ENCODE measurements around the gene BCL11A.

The BCL11A gene

DNA sequence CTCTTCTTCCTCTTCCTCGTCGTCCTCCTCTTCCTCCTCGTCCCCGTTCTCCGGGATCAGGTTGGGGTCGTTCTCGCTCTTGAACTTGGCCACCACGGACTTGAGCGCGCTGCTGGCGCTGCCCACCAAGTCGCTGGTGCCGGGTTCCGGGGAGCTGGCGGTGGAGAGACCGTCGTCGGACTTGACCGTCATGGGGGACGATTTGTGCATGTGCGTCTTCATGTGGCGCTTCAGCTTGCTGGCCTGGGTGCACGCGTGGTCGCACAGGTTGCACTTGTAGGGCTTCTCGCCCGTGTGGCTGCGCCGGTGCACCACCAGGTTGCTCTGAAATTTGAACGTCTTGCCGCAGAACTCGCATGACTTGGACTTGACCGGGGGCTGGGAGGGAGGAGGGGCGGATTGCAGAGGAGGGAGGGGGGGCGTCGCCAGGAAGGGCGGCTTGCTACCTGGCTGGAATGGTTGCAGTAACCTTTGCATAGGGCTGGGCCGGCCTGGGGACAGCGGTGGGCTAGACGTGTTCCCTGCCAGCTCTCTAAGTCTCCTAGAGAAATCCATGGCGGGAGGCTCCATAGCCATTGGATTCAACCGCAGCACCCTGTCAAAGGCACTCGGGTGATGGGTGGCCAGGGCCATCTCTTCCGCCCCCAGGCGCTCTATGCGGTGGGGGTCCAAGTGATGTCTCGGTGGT, 91.9 kb downstream of the BCL11A start:
- no peak for DNase-seq (ENCODE audit: low read depth)

DNA sequence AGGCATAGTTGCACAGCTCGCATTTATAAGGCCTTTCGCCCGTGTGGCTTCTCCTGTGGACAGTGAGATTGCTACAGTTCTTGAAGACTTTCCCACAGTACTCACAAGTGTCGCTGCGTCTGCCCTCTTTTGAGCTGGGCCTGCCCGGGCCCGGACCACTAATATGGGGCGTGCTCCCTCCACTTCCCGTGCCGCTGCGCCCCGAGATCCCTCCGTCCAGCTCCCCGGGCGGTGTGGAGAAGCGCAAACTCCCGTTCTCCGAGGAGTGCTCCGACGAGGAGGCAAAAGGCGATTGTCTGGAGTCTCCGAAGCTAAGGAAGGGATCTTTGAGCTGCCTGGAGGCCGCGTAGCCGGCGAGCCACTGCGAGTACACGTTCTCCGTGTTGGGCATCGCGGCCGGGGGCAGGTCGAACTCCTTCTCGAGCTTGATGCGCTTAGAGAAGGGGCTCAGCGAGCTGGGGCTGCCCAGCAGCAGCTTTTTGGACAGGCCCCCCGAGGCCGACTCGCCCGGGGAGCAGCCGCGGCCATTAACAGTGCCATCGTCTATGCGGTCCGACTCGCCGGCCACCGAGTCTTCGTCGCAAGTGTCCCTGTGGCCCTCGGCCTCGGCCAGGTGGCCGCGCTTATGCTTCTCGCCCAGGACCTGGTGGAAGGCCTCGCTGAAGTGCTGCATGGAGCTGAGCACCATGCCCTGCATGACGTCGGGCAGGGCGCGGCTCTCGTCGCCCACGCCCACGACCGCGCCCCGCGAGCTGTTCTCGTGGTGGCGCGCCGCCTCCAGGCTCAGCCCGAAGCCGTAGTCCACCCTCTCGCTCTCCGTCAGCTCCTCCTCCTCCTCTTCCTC, 92.7 kb downstream of the BCL11A start:
- no peak for DNase-seq (ENCODE audit: low read depth)

DNA sequence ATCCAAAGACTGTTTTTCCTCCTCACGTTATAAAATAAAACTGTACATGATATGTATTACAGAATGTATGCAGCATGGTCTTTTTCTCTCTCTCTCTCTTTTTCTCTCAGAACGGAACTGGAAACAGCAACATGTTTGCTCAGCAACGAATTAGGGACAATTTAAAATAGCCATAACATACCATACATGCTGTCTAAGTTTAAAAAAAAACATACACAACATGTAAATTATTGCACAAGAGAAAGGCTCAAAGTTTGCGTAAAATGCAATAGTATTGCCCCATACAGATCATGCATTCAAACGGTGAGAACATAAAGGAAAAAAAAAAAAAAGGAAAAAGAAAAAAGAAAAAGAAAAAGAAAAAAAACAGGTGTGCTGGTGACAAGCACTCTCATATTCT, 93.6 kb downstream of the BCL11A start:
- DNase-seq (ENCODE audit: low read depth) = no peak

DNA sequence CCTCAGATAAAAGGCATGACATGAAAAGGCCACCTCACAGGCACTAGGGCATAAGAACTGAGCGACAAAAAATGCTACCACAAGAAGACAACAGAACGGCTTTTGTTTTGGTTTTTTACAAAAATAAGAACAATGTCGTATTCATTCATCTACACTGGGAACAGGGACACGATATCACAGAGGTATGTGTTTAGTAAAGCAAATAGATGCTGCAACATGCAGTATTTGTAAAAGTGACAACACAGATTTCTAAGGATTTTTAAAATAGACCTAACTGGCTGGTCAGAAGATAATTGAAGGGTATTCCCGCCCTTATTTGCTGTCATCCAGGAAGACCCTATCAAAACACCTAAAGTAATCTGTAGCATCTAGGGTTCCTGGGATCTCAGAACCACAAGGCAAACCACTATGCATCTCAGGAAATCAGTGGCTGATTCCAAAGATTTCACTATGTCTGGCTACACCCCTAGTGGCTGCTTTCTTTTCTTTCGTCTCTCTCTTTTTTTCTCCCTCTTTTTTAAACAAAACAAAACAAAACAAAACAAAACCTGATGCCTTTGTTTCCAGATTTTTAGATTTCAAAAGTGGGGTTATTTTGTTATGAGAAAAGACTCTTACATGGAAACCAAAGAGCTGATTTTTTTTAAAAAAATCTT, 97.2 kb downstream of the BCL11A start:
- no peak for DNase-seq (ENCODE audit: low read depth)

DNA sequence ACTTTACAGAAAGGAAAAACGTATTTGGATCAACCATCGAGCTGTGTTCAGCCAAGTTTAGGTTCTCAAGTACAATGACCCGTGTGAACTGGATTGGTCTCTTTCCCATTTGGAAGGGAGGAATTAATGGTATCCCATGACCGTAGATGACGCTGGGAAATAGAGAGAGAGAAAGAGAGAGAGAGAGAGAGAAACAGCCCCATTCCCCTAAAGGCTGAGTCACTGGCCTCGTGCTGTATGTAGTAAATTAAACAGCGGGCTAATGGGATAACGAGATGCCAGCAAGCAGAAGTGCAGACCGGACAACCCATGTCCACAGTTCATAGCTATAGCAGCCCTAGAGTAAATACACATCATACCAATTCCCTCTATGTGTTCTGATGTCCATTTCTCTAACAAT, 99.6 kb downstream of the BCL11A start:
- DNase-seq (ENCODE audit: low read depth) = no peak

DNA sequence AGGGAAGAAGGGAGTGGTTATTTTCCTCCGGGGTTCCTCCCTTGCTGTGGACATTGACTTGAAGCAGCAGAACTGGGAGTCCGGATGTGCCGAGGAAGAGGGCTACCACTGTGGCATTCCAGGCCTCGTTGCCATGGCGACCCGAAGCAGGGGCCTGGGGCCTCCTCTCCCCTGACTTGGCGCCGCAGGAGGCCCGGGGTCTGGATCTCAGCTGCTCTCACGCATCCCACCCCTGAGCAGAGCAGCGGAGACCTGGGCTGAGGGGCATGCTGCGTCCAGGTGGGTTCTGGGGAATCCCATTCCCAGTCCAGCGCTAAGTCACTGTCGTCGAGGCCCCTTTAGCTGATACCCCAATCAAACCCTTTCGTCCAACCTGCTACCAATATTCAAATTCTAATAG, 100.2 kb downstream of the BCL11A start:
- DNase-seq (ENCODE audit: low read depth) = no peak

DNA sequence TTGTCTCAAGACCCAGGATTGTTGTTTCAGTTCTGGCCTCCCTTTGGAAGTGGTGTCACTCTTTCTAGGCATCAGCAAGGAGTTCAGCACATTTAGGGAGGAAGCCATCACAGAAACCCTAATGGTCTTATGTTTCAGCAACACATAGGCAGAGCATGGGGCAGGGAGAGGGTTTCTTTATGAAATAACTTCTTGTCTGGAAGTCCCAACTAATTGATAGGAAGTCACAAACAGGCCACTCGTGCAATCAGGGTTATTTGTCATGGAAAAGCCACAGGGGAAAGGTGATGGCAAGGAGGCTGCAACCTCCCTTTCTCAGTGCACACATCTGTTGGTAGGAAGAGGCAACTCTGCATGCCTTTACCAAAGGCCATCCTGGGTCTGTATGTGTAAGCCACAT, 103.0 kb downstream of the BCL11A start:
- no peak for DNase-seq (ENCODE audit: low read depth)

DNA sequence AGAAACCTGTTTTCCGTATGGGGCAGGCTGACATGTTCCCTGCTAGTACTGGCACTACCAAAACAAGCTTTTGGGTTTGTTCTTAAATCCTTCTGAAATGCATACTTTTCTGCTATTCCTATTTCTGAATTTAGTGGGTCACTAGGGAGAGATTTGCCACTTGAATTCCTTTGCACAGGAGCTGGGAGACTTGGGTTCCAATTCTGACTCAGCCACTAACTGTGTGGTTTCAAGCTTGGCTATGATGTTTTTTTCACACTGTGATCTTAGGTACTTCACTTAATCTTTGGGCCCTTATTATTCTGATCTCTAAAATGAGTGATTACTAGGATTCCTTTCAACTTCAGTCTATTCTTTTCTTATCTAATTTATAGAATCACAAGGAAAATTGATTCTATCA, 105.5 kb downstream of the BCL11A start:
- no peak for DNase-seq (ENCODE audit: low read depth)

DNA sequence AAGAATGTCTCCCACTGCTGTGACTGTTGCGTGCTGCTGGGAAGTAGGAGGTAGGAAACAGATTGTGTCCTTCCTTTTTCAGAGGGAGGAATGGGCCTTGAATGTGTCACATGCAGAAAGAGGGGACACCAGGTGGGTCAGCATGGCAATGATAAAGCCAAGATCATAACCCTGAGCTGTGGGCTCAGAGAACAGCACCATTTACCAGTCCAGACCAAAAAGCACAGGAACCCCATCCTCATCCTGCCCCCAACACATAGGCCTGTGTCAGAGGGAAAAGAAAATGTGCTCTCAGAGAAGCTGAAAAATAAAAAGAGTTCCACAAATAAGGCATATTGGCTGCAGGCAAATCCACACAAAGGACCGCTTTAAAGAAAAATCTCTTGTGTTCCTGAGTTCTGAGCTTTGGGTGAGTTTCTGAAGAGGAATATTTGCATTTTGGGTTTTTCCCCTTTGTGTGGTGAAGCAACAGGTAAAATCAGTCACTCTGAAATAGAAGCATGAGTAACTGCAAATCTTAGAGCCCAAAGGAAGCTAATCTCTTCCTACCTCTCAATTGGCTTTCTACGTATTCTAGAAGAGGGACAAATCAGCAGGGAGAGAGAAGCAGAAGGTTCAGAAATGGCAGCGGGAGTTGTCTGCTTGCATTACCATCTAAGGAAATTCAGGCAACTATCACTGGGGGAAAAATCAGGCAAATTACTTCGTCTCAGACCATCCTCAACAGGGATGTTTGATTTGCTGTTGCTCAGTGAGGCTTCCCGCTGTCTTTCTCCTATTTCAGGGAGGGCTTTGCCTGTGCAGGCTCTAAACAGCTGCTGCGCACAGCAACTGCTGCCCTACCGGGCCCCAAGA, 106.8 kb downstream of the BCL11A start:
- DNase-seq (ENCODE audit: low read depth) = no peak

DNA sequence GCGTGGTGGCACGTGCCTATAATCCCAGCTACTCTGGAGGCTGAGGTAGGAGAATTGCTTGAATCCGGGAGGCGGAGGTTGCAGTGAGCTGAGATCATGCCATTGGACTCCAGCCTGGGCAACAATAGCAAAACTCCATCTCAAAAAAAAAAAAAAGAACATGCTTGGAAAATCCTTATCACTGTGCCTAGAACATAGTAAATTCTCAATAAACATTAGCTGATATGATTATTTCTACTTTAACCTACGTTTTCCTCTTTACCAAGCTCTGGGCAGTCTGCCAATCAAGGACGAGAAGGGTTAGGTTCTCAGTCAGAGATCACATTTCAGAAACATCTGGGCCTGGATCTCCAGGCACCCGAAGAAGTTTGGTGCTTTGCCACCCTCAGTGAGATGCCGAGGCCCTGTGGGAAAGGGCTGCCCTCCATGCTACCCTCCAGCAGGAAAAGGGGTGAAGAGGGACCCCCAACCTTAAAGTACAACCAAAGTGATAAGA, 107.7 kb downstream of the BCL11A start:
- no peak for DNase-seq (ENCODE audit: low read depth)

DNA sequence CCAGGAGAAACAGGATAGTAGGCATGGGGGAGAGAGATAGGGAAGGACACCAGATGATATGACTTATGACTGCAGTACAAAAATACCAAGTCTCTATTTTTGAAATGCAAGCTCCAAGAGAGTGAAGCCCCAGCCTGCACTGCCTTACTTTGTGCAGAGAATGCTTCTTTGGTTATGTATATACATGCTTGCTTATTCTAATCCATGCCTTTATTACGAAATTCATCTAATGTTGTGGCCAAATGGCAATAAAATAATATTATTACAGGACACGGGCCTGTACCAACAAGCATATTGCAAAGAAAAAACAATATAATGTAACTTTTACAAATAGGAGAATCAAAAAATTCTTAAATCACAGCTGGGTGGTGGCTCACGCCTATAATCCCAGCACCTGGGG, 110.8 kb downstream of the BCL11A start:
- DNase-seq (ENCODE audit: low read depth) = no peak

DNA sequence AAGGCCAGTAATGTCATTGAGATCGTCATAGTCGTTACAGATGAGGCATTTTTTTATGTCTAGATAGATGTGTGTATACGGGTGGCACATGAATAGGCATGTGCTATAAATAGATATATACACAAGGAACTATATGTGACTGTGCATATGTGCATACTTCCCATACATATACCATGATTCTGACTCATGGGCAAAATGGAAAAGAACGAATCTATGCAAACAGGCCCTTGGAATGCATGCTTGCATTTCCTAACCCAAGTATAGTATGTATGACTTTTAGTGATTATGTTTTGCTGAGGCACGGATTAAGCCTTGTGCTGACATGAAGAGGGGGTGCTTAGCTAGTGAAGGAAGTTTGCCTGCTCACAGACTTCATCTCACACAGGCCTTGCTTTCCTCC, 111.7 kb downstream of the BCL11A start:
- DNase-seq (ENCODE audit: low read depth) = no peak

DNA sequence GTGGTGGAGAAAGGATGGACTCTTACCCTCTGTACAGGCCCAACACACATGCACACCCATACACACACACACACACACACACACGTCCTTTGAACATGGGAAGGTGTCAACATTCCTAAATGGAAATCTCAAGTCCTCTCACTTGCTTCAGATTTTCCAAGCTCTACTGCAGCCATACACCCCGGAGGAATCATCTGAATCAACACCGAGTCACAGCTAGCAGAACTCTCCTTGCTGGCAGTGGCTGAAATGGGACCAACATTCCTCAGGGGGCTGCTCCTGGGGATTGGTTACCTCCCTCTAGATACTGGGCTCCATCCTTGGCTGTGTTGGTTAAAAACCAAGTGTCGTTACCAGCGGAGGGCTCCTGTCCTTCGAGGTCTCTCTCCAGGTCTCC, 112.7 kb downstream of the BCL11A start:
- DNase-seq (ENCODE audit: low read depth) = no peak

DNA sequence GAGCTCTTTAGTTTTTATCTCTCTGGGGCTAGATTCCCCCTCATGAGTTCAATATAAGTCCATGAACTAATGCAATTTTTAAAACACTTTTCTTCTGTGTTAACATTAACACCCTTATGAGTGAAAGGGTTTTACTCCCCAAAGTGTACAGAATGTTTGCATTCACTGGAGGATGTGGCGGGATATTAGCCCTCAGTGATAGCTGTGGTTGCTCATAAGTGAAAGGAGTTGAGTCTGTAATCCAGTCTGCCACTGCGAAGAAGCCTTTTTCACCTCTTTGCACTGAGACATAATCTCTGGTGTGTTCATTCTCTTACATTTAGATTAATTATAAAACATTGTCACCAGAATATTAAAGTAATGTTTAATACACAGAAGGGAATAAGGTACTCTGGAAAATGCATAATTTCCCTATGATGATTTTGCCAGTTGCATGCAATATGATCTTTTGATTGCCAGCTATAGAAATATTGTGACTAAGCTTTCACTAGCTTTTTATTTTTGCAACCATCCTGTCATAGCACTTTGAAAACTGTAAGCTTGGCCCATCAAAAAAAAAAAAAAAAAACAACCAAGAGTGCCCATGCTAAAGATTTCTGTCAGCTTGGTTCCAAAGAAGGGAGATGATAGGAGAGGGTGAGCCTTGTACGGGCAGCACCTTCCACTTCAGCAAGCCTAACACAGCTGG, 113.2 kb downstream of the BCL11A start:
- no peak for DNase-seq (ENCODE audit: low read depth)

DNA sequence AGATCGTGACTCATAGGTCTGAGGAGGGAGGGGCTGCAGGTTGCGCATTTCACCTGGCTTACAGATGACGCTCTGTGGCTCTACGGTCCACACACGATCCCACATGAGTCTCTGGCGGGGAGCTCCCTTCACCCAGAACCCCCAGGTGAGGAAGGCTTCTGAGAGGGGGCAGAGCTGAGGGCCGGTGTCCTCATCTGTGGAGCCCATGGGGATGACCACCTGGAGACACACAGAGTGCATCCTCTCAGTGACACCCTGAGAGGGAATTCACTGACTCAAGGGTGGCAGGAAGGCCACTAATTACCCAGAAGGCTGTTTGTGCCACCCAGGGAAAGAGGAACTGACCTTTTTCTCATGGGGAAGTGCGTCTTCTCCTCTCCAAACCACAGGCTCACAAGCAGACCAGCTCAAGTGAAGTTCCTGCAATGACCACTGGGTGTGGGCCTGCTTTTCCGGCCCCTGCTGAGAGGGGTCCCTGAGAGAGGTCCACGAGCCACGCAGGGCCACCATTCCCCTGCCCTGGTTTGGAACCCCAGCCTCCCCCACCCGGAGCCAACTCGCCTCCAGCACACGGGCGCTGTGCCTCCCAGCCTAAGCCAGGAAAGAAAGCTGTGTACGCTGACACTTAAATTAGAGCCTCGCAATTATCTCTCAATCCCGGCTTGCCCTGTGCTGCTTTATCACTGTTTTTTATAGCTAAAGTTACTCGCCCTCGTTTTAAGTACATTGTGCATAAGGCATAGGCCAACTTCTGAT, 114.1 kb downstream of the BCL11A start:
- no peak for DNase-seq (ENCODE audit: low read depth)

DNA sequence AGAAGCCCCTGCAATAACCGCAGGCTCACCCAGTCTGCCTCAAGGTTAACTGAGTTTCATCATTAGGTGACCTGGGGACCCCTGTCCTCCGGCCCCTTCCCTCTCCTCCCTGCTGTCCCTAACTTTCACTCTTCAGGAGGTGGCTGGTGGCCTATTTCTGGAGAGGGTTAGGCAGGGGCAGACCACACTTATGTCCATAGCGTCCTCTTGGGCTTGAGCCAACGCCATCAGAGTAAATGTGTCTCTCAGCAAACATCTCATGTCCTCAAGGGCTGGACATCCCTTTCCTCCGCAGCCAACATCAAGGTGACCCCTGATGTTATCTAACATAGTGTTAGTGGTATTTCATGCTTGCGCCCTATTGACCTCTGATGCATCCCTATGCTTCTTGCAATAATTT, 114.8 kb downstream of the BCL11A start:
- no peak for DNase-seq (ENCODE audit: low read depth)

DNA sequence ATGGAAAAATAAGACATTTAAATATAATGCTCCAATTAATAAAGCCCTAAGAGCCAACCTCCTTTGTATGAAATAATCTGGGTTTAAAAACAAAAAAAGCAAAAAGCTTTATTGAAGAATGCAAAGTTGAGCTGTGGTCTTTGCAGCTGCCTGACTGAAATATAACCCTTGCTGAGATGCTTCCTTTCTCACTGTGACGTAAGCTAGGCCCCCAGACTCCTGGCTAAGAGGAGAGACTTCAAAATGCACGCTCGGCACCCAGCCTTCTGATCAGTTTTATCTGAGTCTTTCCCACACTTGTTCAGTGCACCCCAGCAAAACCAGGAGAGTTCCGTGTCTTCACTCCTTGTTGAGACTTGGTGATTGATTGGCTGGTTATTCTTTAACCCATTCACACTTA, 115.3 kb downstream of the BCL11A start:
- DNase-seq (ENCODE audit: low read depth) = no peak

DNA sequence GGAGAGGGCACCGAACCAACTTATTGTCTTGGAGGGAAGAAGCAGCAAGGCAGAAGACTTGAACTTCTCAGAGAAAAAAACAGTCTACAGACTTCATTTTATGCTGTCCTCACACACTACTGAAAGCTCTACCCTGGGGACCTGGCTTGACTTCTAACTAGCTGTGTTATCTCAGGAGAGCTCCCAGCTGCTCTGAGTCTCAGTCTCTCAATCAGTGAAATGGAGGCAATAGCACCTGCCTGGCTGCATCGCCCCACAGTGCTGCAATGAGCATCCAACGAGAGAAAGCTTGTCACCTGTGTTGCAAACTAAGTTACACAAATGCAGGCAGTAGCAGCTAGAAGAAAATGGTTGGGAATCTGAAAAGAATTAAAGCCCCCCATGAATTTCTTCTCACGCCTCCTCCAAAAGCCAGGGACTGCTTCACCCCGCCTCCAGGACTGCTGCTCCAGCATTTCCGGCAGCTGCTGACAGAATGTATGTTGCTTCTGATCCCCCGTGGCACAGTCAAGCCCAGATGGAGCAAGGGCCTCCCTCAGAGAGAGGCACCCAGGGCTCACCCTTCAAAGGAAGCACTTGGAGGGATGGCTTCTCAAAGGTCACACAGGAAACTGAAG, 116.3 kb downstream of the BCL11A start:
- no peak for DNase-seq (ENCODE audit: low read depth)

DNA sequence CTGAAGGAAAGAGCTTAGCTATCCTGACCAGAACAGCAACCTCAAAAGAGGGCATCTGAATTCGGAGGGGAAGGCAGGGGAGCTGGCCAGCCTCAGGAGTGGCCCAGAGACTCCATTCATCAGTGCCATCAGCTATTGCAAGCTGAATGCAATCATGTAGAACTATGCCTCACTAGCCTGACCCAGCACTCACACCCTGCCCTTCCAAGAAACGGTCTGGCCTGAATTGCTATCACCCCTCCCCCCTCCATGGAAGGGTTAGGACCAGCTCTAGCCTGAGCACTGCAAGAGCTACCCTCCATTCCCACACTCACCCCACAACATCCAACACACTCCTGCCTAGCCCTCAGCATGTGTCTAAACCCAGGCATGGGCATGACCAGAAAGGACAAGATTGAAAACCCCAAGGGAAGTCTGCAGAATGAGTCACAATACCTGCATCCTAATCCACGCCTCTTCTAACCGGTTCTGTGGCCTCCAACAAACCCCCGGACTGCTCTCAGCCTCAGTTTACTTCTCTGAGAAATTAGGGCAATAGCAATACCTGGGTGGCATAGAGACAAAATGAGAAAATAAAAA, 120.3 kb downstream of the BCL11A start:
- no peak for DNase-seq (ENCODE audit: low read depth)

DNA sequence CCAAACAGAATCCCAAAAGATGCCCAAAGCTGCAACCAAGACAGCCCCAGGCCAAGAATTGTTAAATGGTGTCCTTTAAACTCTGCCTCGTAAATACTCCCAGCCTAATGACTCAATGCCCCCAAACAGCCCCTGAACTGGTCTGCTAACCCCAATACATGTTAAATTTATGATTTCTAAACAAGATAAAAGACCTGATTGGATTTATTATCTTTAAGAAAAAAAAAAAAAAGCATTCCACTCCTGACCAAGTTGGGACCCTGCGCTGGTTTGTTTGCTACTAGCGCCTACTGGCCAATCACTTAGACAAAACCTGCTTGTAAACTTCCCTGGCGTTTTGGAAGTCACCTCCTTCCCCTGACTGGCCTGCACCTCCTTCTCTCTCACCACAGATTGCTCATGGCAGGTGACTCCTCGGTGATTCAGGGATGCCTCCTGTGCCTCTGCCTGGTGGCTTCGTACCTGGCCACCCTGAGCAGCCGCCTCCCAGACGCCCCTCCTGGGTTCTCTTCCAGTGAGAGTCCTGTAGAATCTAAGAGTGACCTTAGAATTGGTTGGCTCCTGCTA, 121.3 kb downstream of the BCL11A start:
- DNase-seq (ENCODE audit: low read depth) = no peak
